Astrocyte (in vitro differentiated cells and primary cell): ENCODE measurements around the gene ADAM19. TPM values are rescaled to one million over a fixed set of nuclear protein-coding genes. Genes with fewer than 3 reads are reported as not detected.

ENCODE experiments used
- DNase-seq: peaks from one replicate; pipeline ENCODE4 v3.0.0-alpha.2; 2010; ENCODE audit warnings: low read depth
- FAIRE-seq: peaks from 2 replicates; lab custom pipeline; 2011; peaks lifted over from hg19 to GRCh38; lab: Jason Lieb, UNC
- H2AFZ ChIP-seq: 2 replicates; pipeline ENCODE4 v1.6.0; 2012; ENCODE audit warnings: low read depth, low read length, inconsistent platforms
- H3K27ac ChIP-seq: 2 replicates; pipeline ENCODE4 v1.5.1; 2011; ENCODE audit warnings: low read depth, low read length, inconsistent platforms
- H3K27me3 ChIP-seq: 2 replicates; pipeline ENCODE4 v1.6.0; 2011; ENCODE audit warnings: low read length, inconsistent platforms; ENCODE audit not compliant: insufficient read depth
- H3K36me3 ChIP-seq: 2 replicates; pipeline ENCODE4 v1.5.1; 2011; ENCODE audit warnings: low read length, inconsistent platforms; ENCODE audit not compliant: insufficient read depth
- H3K4me1 ChIP-seq: 2 replicates; pipeline ENCODE4 v1.5.1; 2011; ENCODE audit warnings: low read length, inconsistent platforms; ENCODE audit not compliant: insufficient read depth
- H3K4me2 ChIP-seq: 2 replicates; pipeline ENCODE4 v1.6.0; 2012; ENCODE audit warnings: low read length, inconsistent platforms
- H3K4me3 ChIP-seq: 2 replicates; pipeline ENCODE4 v1.5.1; 2011; ENCODE audit warnings: low read depth, mild to moderate bottlenecking, low read length, inconsistent platforms; ENCODE audit not compliant: insufficient read depth
- H3K79me2 ChIP-seq: 2 replicates; pipeline ENCODE4 v1.6.0; 2012; ENCODE audit warnings: mild to moderate bottlenecking, low read length, inconsistent platforms; ENCODE audit not compliant: insufficient read depth
- H3K9ac ChIP-seq: 2 replicates; pipeline ENCODE4 v1.6.0; 2012; ENCODE audit warnings: mild to moderate bottlenecking, low read length, inconsistent platforms
- H3K9me3 ChIP-seq: 2 replicates; pipeline ENCODE4 v1.5.1; 2012; ENCODE audit warnings: low read depth, mild to moderate bottlenecking, low read length, inconsistent platforms; ENCODE audit not compliant: insufficient read depth
- H4K20me1 ChIP-seq: 2 replicates; pipeline ENCODE4 v1.6.0; 2012; ENCODE audit warnings: low read length, inconsistent platforms; ENCODE audit not compliant: insufficient read depth
- H3K27ac Mint-ChIP-seq: one replicate; pipeline ENCODE4 v1.8.0; 2021; ENCODE audit warnings: mild to moderate bottlenecking, mixed read lengths; ENCODE audit not compliant: unreplicated experiment
- H3K27me3 Mint-ChIP-seq: one replicate; pipeline ENCODE4 v1.8.0; 2021; ENCODE audit warnings: low read depth, mixed read lengths; ENCODE audit not compliant: unreplicated experiment
- H3K36me3 Mint-ChIP-seq: one replicate; pipeline ENCODE4 v1.8.0; 2021; ENCODE audit warnings: low read depth, mixed read lengths; ENCODE audit not compliant: unreplicated experiment
- H3K4me1 Mint-ChIP-seq: one replicate; pipeline ENCODE4 v1.8.0; 2021; ENCODE audit warnings: low read depth, mixed read lengths; ENCODE audit not compliant: unreplicated experiment
- H3K4me3 Mint-ChIP-seq: one replicate; pipeline ENCODE4 v1.8.0; 2021; ENCODE audit warnings: mild to moderate bottlenecking, moderate library complexity, mixed read lengths; ENCODE audit not compliant: unreplicated experiment
- H3K9me3 Mint-ChIP-seq: one replicate; pipeline ENCODE4 v1.8.0; 2021; ENCODE audit warnings: mild to moderate bottlenecking, mixed read lengths; ENCODE audit not compliant: unreplicated experiment
- CTCF ChIP-seq: IDR thresholded peaks from 2 replicates; pipeline ENCODE4 v1.5.1; 2011; ENCODE audit warnings: low read depth, mild to moderate bottlenecking, inconsistent platforms, low read length, moderate library complexity; ENCODE audit not compliant: insufficient read depth
- EZH2 ChIP-seq: IDR thresholded peaks from 2 replicates; pipeline ENCODE4 v1.6.1; 2012; ENCODE audit warnings: mild to moderate bottlenecking, low read length, inconsistent platforms; ENCODE audit not compliant: insufficient read depth
- total RNA-seq: library from RNA; stranded (reverse); gene quantifications from 2 replicates; pipeline ENCODE4 v1.2.1, GENCODE V29; 2021

Gene ADAM19
- total RNA-seq, 1 donor from 2014 or later = 316 TPM

GRCh38 chr5:157519579-157520253, 55.9 kb downstream of the ADAM19 start:
- Mint-ChIP-seq H3K9me3 (no peaks in the 10 kb centered on the region), H3K27ac (peak overlapping the region; percentile 58), H3K4me3 (no peak overlapping the region), H3K36me3 (peaks cover 26% of the 10 kb centered on the region), H3K27me3 (no peaks in the 10 kb centered on the region), H3K4me1 (peaks cover 48% of the 10 kb centered on the region)
- H3K36me3 ChIP-seq = peaks cover 57% of the 10 kb centered on the region
- H3K27me3 ChIP-seq = no peaks in the 10 kb centered on the region
- H4K20me1 ChIP-seq = peaks cover 72% of the 10 kb centered on the region
- H3K4me1 ChIP-seq = peaks cover 33% of the 10 kb centered on the region
- no peak overlapping the region for H2AFZ ChIP-seq
- H3K27ac ChIP-seq = peak overlapping the region; percentile 7
- DNase-seq (no peak), FAIRE-seq (no peak)
- H3K4me3 ChIP-seq = no peak overlapping the region
- H3K9ac ChIP-seq = no peak overlapping the region
- H3K79me2 ChIP-seq = peaks cover 73% of the 10 kb centered on the region
- no peaks in the 10 kb centered on the region for H3K9me3 ChIP-seq
- no peak for TF ChIP-seq EZH2
- no peak for TF ChIP-seq CTCF
- H3K4me2 ChIP-seq = no peak overlapping the region

GRCh38 chr5:157518963-157519362, 56.6 kb downstream of the ADAM19 start:
- H3K79me2 ChIP-seq = peaks cover 70% of the 10 kb centered on the region
- DNase-seq (no peak), FAIRE-seq (no peak)
- no peak overlapping the region for H3K4me3 ChIP-seq
- TF ChIP-seq EZH2 = no peak
- TF ChIP-seq CTCF = no peak
- H3K9ac ChIP-seq = no peak overlapping the region
- H3K36me3 Mint-ChIP-seq = peaks cover 29% of the 10 kb centered on the region
- no peak overlapping the region for H3K27ac ChIP-seq
- peaks cover 34% of the 10 kb centered on the region for H3K4me1 ChIP-seq
- H3K4me3 Mint-ChIP-seq = no peak overlapping the region
- no peaks in the 10 kb centered on the region for H3K27me3 Mint-ChIP-seq
- no peak overlapping the region for H3K4me2 ChIP-seq
- H3K36me3 ChIP-seq = peaks cover 56% of the 10 kb centered on the region
- H2AFZ ChIP-seq = no peak overlapping the region
- no peaks in the 10 kb centered on the region for H3K27me3 ChIP-seq
- H3K4me1 Mint-ChIP-seq = peaks cover 49% of the 10 kb centered on the region
- no peaks in the 10 kb centered on the region for H3K9me3 Mint-ChIP-seq
- H4K20me1 ChIP-seq = peaks cover 66% of the 10 kb centered on the region
- H3K9me3 ChIP-seq = no peaks in the 10 kb centered on the region
- H3K27ac Mint-ChIP-seq = no peak overlapping the region

GRCh38 chr5:157516626-157517325, 58.8 kb downstream of the ADAM19 start:
- Histone ChIP-seq H3K4me3 (no peak overlapping the region), H3K9me3 (no peaks in the 10 kb centered on the region), H4K20me1 (peaks cover 56% of the 10 kb centered on the region), H3K9ac (peak overlapping the region; percentile 78), H3K4me2 (peak overlapping the region; percentile 68), H3K79me2 (peaks cover 58% of the 10 kb centered on the region), H3K27ac (peak overlapping the region; percentile 93), H3K27me3 (no peaks in the 10 kb centered on the region), H2AFZ (no peak overlapping the region), H3K4me1 (peaks cover 54% of the 10 kb centered on the region), H3K36me3 (peaks cover 55% of the 10 kb centered on the region)
- peak; percentile 96 for DNase-seq
- H3K27me3 Mint-ChIP-seq = no peaks in the 10 kb centered on the region
- H3K27ac Mint-ChIP-seq = peak overlapping the region; percentile 89
- peaks cover 27% of the 10 kb centered on the region for H3K36me3 Mint-ChIP-seq
- no peaks in the 10 kb centered on the region for H3K9me3 Mint-ChIP-seq
- TF ChIP-seq EZH2 (no peak), CTCF (no peak)
- FAIRE-seq = peak; percentile 94
- peaks cover 63% of the 10 kb centered on the region for H3K4me1 Mint-ChIP-seq
- no peak overlapping the region for H3K4me3 Mint-ChIP-seq
